OCI-LY7 (cell line): ENCODE data around the gene FAM240A.

Source experiments
- EZH2phosphoT487 ChIP-seq: fragments of 200-600 bp; sonication (generic); IDR thresholded peaks from 2 replicates; pipeline ENCODE4 v1.6.1; 2018; ENCODE audit warnings: low read depth, borderline replicate concordance, mild to moderate bottlenecking, mixed run types, antibody characterized with exemption, low read length, moderate library complexity, mixed read lengths
- TF ChIP-seq, protein P1 (sequence below): fragments of 200-600 bp; sonication (generic); conservative IDR thresholded peaks from 2 replicates; pipeline ENCODE4 v1.5.1; 2014; ENCODE audit warnings: mild to moderate bottlenecking, antibody characterized with exemption, low read length, moderate library complexity, mixed read lengths

- TF ChIP-seq, protein P1, sequence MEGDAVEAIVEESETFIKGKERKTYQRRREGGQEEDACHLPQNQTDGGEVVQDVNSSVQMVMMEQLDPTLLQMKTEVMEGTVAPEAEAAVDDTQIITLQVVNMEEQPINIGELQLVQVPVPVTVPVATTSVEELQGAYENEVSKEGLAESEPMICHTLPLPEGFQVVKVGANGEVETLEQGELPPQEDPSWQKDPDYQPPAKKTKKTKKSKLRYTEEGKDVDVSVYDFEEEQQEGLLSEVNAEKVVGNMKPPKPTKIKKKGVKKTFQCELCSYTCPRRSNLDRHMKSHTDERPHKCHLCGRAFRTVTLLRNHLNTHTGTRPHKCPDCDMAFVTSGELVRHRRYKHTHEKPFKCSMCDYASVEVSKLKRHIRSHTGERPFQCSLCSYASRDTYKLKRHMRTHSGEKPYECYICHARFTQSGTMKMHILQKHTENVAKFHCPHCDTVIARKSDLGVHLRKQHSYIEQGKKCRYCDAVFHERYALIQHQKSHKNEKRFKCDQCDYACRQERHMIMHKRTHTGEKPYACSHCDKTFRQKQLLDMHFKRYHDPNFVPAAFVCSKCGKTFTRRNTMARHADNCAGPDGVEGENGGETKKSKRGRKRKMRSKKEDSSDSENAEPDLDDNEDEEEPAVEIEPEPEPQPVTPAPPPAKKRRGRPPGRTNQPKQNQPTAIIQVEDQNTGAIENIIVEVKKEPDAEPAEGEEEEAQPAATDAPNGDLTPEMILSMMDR: no peak
- TF ChIP-seq EZH2phosphoT487: no peak
These were observed 38.8 kb downstream of the FAM240A start for GRCh38 chr3:46651084-46651483.
